ENCODE results near the gene AOPEP. TPM values are rescaled to one million over a fixed set of nuclear protein-coding genes. Genes with fewer than 3 reads are reported as not detected.

Gene AOPEP
- total RNA-seq, 4 donors from 2014 or later = 149 to 306 (median 193) TPM

DNA sequence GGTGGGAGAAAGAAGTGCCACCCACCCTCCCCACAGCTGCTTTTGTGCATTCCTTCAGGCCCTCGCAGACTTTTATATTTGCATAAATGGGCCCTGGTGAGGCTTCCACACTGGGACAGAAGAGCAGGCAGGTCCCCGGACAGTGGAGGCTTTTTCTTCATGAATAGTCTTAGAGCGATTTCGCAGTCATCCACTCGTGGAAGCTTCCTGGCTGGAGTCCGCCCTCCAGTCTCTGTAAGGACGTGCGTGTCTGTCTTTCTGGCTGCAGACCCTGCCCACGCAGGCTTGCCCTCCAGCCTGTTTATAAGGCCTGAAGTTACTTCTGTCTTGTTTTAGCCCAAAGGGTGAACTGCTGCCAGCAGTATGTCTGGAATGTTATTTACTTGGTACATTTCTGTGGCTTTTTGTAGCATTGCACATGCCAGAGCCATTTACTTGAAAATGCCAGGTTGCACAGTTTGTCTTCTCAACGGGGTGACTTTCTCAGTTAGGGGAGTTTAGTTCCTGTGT, 195.7 kb downstream of the AOPEP start:
- H3K27me3 ChIP-seq = no peaks in the 10 kb centered on the region
- no peak for DNase-seq (ENCODE audit: low spot score in 2 of 2)
- H3K4me3 ChIP-seq = no peak overlapping the region
- H3K4me1 ChIP-seq = peaks cover 88% of the 10 kb centered on the region
- TF ChIP-seq, protein P1, sequence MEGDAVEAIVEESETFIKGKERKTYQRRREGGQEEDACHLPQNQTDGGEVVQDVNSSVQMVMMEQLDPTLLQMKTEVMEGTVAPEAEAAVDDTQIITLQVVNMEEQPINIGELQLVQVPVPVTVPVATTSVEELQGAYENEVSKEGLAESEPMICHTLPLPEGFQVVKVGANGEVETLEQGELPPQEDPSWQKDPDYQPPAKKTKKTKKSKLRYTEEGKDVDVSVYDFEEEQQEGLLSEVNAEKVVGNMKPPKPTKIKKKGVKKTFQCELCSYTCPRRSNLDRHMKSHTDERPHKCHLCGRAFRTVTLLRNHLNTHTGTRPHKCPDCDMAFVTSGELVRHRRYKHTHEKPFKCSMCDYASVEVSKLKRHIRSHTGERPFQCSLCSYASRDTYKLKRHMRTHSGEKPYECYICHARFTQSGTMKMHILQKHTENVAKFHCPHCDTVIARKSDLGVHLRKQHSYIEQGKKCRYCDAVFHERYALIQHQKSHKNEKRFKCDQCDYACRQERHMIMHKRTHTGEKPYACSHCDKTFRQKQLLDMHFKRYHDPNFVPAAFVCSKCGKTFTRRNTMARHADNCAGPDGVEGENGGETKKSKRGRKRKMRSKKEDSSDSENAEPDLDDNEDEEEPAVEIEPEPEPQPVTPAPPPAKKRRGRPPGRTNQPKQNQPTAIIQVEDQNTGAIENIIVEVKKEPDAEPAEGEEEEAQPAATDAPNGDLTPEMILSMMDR (IDR thresholded peaks at IDR 0.05) = no peak
- peak in 2 of 3 donors; percentile 35 to 46 for TF ChIP-seq POLR2AphosphoS5 (IDR thresholded peaks at IDR 0.05)
- 27% methylated on average over 10 of the region's 10 CpGs for WGBS
- no peaks in the 10 kb centered on the region for H3K9me3 ChIP-seq
- peak overlapping the region; percentile 88 for H3K27ac ChIP-seq
- no peaks in the 10 kb centered on the region for H3K36me3 ChIP-seq

DNA sequence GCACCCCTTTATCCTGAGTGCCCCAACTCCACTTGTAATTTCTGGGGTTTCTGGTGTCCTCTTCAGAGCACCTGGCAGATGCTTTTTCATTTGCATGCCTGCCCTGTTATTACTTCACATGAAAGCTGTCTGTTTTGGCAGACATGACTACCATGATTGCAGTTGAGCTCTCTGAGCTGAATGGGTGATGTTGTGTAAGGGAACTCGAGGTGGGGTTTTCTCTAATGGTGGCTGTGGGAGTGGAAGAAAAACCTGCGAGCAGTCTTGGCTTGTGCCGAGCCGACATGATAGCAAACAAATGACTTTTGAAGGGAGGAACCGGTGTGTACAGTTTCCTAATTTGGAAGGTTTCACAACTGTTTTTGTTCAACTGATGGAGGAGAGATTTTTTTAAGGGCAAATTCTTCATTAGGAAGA, 196.2 kb downstream of the AOPEP start:
- Histone ChIP-seq H3K27ac (peak overlapping the region; percentile 88), H3K4me3 (no peak overlapping the region), H3K4me1 (peaks cover 85% of the 10 kb centered on the region), H3K27me3 (no peaks in the 10 kb centered on the region), H3K9me3 (no peaks in the 10 kb centered on the region), H3K36me3 (no peaks in the 10 kb centered on the region)
- DNase-seq (ENCODE audit: low spot score in 2 of 2) = no peak
- 17% methylated on average over 5 of the region's 5 CpGs for WGBS
- peak in 2 of 3 donors; percentile 55 to 57 for TF ChIP-seq POLR2AphosphoS5 (IDR thresholded peaks at IDR 0.05)
- TF ChIP-seq, protein P1 (IDR thresholded peaks at IDR 0.05) = no peak

DNA sequence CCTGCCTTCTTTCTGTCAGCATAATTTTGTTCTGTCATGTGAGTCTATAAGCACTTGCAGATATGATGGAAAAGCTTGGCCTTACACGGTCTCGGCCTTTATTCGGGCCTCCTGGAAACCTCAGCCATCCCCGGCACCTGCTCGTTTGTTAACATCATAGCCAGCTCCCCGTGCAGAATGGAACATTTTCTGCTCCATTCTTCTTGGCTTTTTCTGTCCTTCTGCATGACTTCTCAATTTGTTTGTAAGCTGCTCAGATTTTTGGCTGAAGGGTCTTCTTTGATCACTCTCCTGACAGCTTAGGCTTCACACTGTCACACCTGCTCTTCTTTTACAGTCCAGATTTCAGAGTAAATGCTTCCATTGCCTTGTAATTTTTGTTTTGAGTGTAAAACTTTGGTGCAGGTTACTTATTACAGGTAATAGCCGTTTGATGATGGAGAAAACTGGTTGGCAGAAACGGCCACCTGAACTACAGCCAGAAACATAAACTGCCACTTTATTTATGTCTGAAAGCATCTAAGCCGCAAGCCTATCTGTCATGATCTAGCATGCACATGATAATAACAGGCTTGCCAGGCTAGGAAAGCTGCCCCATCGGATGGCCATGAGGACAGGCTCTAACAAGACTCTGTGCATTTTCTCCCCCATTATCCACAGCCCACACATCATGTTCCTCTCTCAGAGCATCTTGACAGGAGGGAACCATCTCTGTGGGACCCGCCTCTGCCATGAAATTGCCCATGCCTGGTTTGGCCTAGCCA, 197.0 kb downstream of the AOPEP start:
- H3K4me3 ChIP-seq = no peak overlapping the region
- H3K27ac ChIP-seq = peak overlapping the region; percentile 88
- no peaks in the 10 kb centered on the region for H3K27me3 ChIP-seq
- H3K36me3 ChIP-seq = no peaks in the 10 kb centered on the region
- DNase-seq (ENCODE audit: low spot score in 2 of 2) = no peak
- peaks cover 89% of the 10 kb centered on the region for H3K4me1 ChIP-seq
- TF ChIP-seq, protein P1 (IDR thresholded peaks at IDR 0.05) = no peak
- TF ChIP-seq EP300 (IDR thresholded peaks at IDR 0.05) (no peak), POLR2A (IDR thresholded peaks at IDR 0.05) (no peak), POLR2AphosphoS5 (IDR thresholded peaks at IDR 0.05) (no peak)
- H3K9me3 ChIP-seq = no peaks in the 10 kb centered on the region
- WGBS = 59% methylated on average over 11 of the region's 11 CpGs

DNA sequence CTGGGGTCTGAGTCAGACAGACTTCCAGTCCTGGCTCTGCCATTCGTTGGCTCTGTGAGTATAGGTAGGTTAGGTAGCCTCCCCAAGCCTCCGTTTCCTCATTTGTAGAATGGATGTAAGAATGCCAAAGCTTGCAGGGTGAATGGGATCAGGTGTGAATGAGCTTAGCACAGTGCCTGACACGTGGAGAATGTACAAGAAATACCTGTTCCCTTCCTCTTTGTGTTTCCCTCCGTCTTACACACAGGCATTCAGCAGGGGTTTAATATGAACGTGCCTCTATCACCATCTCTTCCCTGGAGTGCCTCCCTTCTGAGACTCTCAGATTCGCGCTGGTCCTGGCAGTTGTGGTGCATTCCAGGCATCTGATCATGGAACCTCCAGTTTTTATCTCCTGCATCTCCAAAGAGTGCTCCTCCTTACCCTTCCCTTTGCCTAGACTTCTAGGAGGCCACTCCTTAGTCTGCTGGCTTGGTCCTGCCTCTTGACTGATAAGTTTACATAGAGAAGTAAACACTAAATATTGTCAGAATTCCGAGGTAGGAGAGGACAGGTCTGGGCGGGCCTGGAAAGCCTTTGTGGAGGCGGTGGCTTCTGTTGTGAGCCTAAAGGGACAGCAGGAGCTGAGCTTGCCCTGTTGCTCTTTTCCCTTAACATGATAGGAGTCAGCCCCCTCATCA, 199.4 kb downstream of the AOPEP start:
- TF ChIP-seq POLR2A (IDR thresholded peaks at IDR 0.05) = no peak
- no peak for TF ChIP-seq EP300 (IDR thresholded peaks at IDR 0.05)
- TF ChIP-seq, protein P1 (IDR thresholded peaks at IDR 0.05) = no peak
- TF ChIP-seq POLR2AphosphoS5 (IDR thresholded peaks at IDR 0.05) = no peak
- no peaks in the 10 kb centered on the region for H3K9me3 ChIP-seq
- H3K27ac ChIP-seq = peak overlapping the region; percentile 74
- H3K4me1 ChIP-seq = peaks cover 86% of the 10 kb centered on the region
- no peaks in the 10 kb centered on the region for H3K27me3 ChIP-seq
- H3K4me3 ChIP-seq = no peak overlapping the region
- DNase-seq (ENCODE audit: low spot score in 2 of 2) = no peak
- 68% methylated on average over 10 of the region's 10 CpGs for WGBS
- no peaks in the 10 kb centered on the region for H3K36me3 ChIP-seq

- 100% methylated on average over 1 of the region's 7 CpGs for WGBS
- no peak for DNase-seq (ENCODE audit: low spot score in 2 of 2)
- TF ChIP-seq, protein P1 (IDR thresholded peaks at IDR 0.05) = no peak
- TF ChIP-seq POLR2A (IDR thresholded peaks at IDR 0.05) = no peak
- TF ChIP-seq EP300 (IDR thresholded peaks at IDR 0.05) = no peak
- TF ChIP-seq POLR2AphosphoS5 (IDR thresholded peaks at IDR 0.05) = no peak
- Histone ChIP-seq H3K9me3 (no peaks in the 10 kb centered on the region), H3K4me1 (peaks cover 80% of the 10 kb centered on the region), H3K27me3 (no peaks in the 10 kb centered on the region), H3K27ac (peak overlapping the region; percentile 74), H3K36me3 (no peaks in the 10 kb centered on the region), H3K4me3 (no peak overlapping the region)
These were observed 199.9 kb downstream of the AOPEP start for GRCh38 chr9:94926431-94926800.

Data from suprapubic skin (tissue), 4 donors.